IPS DF 19.7 (cell line): ENCODE measurements around the gene UPK2.
"Not testable (repeated sequence)": the region's sequence is repeated elsewhere in the genome, so short reads cannot be mapped to it uniquely, and the experiment has no call there.

ENCODE experiments used
- DNase-seq: peaks from one replicate; pipeline ENCODE4 v3.0.0-alpha.2; 2013; ENCODE audit warnings: low read depth, low spot score

The UPK2 gene

GRCh38 chr11:118938491-118939403 is 17.4 kb upstream of the UPK2 start:
- DNase-seq: no peak

- no peak for DNase-seq
These were observed 16.6 kb upstream of the UPK2 start for GRCh38 chr11:118939404-118939915.

GRCh38 chr11:118939953-118940598 is 16.0 kb upstream of the UPK2 start:
- DNase-seq: no peak

GRCh38 chr11:118947091-118947490 is 9.0 kb upstream of the UPK2 start:
- DNase-seq: no peak

GRCh38 chr11:118948000-118948399 is 8.1 kb upstream of the UPK2 start:
- no peak for DNase-seq

GRCh38 chr11:118953265-118953664 is 2.8 kb upstream of the UPK2 start:
- no peak for DNase-seq

- DNase-seq: not testable (repeated sequence)
These were observed 2.1 kb upstream of the UPK2 start for GRCh38 chr11:118953976-118954375.

GRCh38 chr11:118956847-118957469 is 860 bp downstream of the UPK2 start:
- no peak for DNase-seq

- no peak for DNase-seq
These were observed 1.5 kb downstream of the UPK2 start for GRCh38 chr11:118957549-118957948.

- DNase-seq: no peak
These were observed 1.9 kb downstream of the UPK2 start for GRCh38 chr11:118957968-118958367.

- no peak for DNase-seq
These were observed 2.5 kb downstream of the UPK2 start for GRCh38 chr11:118958577-118958976.

- no peak for DNase-seq
These were observed 5.1 kb downstream of the UPK2 start for GRCh38 chr11:118961189-118961588.

GRCh38 chr11:118961591-118961990 is 5.5 kb downstream of the UPK2 start:
- DNase-seq: no peak

GRCh38 chr11:118969508-118969907 is 13.4 kb downstream of the UPK2 start:
- not testable (repeated sequence) for DNase-seq

- no peak for DNase-seq
These were observed 15.5 kb downstream of the UPK2 start, which contains the start of gene FOXR1 for GRCh38 chr11:118971646-118972045. TSS of gene FOXR1 (plus strand) at chr11:118971761. CDS start at chr11:118971932, 171 bp downstream.

GRCh38 chr11:118973985-118974384 is 17.9 kb downstream of the UPK2 start:
- no peak for DNase-seq

- DNase-seq: no peak
These were observed 19.9 kb downstream of the UPK2 start for GRCh38 chr11:118975771-118976709.

GRCh38 chr11:118979434-118979833 is 23.3 kb downstream of the UPK2 start:
- DNase-seq: no peak

- DNase-seq: no peak
These were observed 24.2 kb downstream of the UPK2 start for GRCh38 chr11:118980191-118980881.

GRCh38 chr11:118984337-118984736 is 28.2 kb downstream of the UPK2 start:
- DNase-seq: not testable (repeated sequence)
